ENCODE results near the gene HCFC1.

DNA sequence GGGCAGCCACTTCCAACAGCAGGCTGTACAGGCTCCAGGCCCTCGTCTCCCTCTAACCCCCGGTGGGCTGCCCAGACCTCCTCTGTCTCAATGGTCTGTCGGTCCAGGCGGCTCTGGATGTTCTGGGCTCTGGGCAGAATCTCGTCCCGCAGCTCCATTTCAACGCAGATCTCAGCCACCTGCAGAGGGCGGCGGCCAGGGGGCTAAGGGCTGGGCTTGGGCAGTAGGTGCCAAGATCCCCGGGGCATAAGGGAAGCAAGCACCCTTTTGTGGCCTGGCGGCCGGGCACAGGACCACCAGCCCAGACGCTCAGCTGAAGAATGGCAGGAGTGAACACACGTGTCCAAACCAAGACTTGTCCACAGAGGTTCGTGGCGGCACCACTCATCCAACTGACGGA, 57.9 kb downstream of the HCFC1 start:
- TF ChIP-seq, protein P1, sequence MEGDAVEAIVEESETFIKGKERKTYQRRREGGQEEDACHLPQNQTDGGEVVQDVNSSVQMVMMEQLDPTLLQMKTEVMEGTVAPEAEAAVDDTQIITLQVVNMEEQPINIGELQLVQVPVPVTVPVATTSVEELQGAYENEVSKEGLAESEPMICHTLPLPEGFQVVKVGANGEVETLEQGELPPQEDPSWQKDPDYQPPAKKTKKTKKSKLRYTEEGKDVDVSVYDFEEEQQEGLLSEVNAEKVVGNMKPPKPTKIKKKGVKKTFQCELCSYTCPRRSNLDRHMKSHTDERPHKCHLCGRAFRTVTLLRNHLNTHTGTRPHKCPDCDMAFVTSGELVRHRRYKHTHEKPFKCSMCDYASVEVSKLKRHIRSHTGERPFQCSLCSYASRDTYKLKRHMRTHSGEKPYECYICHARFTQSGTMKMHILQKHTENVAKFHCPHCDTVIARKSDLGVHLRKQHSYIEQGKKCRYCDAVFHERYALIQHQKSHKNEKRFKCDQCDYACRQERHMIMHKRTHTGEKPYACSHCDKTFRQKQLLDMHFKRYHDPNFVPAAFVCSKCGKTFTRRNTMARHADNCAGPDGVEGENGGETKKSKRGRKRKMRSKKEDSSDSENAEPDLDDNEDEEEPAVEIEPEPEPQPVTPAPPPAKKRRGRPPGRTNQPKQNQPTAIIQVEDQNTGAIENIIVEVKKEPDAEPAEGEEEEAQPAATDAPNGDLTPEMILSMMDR (IDR thresholded peaks at IDR 0.05) = no peak
- no peak for TF ChIP-seq POLR2A (IDR thresholded peaks at IDR 0.05)

Measured in testis (tissue), 2 donors.